Cardiac fibroblast (primary cell): ENCODE results near the gene LRPPRC.

Experiments
- DNase-seq, 2 donors: peaks; one replicate each; pipeline versions ENCODE4 v3.0.0 to v3.0.0-alpha.2; 2010; ENCODE audit warnings: low read depth in 2 of 2
- H3K4me3 ChIP-seq, 2 donors: replicated peaks in 1 of 2; 1 replicate in 1 of 2; 2 replicates in 1 of 2; pipeline ENCODE4 v1.5.1; 2011; ENCODE audit warnings: low read depth in 2 of 2, low read length in 2 of 2, mild to moderate bottlenecking in 2 of 2, moderate library complexity in 1 of 2
- CTCF ChIP-seq: IDR thresholded peaks from one replicate; pipeline ENCODE4 v1.5.1; 2011; ENCODE audit warnings: low read depth, mild to moderate bottlenecking, low read length, inconsistent platforms

LRPPRC gene

GRCh38 chr2:43889416-43889815 lies 106.4 kb downstream of the LRPPRC start:
- H3K4me3 ChIP-seq, result no peak overlapping the region
- DNase-seq, result no peak
- TF ChIP-seq CTCF, result no peak

- no peak for DNase-seq
- no peak for TF ChIP-seq CTCF
- H3K4me3 ChIP-seq, result no peak overlapping the region
Observed at GRCh38 chr2:43887176-43887575, 108.6 kb downstream of the LRPPRC start.

GRCh38 chr2:43885132-43885632 lies 110.6 kb downstream of the LRPPRC start:
- DNase-seq, result no peak
- H3K4me3 ChIP-seq, result no peak overlapping the region
- no peak for TF ChIP-seq CTCF

- H3K4me3 ChIP-seq, result no peak overlapping the region
- no peak for DNase-seq
- TF ChIP-seq CTCF, result no peak
Observed at GRCh38 chr2:43884689-43885088, 111.1 kb downstream of the LRPPRC start.

- DNase-seq, result no peak
- H3K4me3 ChIP-seq, result no peak overlapping the region
- TF ChIP-seq CTCF, result no peak
Observed at GRCh38 chr2:43882312-43882711, 113.5 kb downstream of the LRPPRC start.

- no peak overlapping the region for H3K4me3 ChIP-seq
- no peak for DNase-seq
- TF ChIP-seq CTCF, result no peak
Observed at GRCh38 chr2:43880952-43881351, 114.8 kb downstream of the LRPPRC start.

GRCh38 chr2:43880471-43880870 lies 115.3 kb downstream of the LRPPRC start:
- TF ChIP-seq CTCF, result no peak
- no peak overlapping the region for H3K4me3 ChIP-seq
- no peak for DNase-seq
